K562 (cell line): ENCODE measurements around the gene BTRC. TPM values are rescaled to one million over a fixed set of nuclear protein-coding genes. Genes with fewer than 3 reads are reported as not detected.
A peak's percentile ranks its signal among the peaks of the same experiment; 100 is the strongest.

ENCODE experiments used
- ATF1 ChIP-seq, 2 experiments: fragments of 450-650 bp in 1 of 2; IDR thresholded peaks; 2 replicates each; pipeline ENCODE4 v1.6.1; 2016; ENCODE audit warnings: missing compliant biosample characterization in 1 of 2, missing genetic modification characterization in 1 of 2
- CBFA2T3 ChIP-seq: fragments of 450-650 bp; IDR thresholded peaks from 2 replicates; pipeline ENCODE4 v1.6.1; 2017
- CHD4 ChIP-seq: fragments of 200-600 bp; sonication (generic); IDR thresholded peaks from 3 replicates; pipeline ENCODE4 v1.6.1; 2012; ENCODE audit warnings: low read depth, mild to moderate bottlenecking, mixed read lengths, low read length, inconsistent platforms; ENCODE audit not compliant: insufficient read depth, insufficient replicate concordance, poor library complexity, severe bottlenecking
- GATA2 ChIP-seq: sonication (generic); formaldehyde crosslinking; IDR thresholded peaks from 2 replicates; pipeline ENCODE4 v1.4.0; 2020; ENCODE audit warnings: mild to moderate bottlenecking, missing genetic modification reagents
- MYNN ChIP-seq, 2 experiments: sonication (generic); formaldehyde crosslinking in 1 of 2; IDR thresholded peaks; 2 replicates each; pipeline versions ENCODE4 v1.5.0 to v1.6.1; 2016 to 2020; ENCODE audit warnings: antibody characterized with exemption in 1 of 2, missing genetic modification reagents in 1 of 2
- NEUROD1 ChIP-seq: fragments of 150-350 bp; IDR thresholded peaks from 2 replicates; pipeline ENCODE4 v1.6.1; 2014; ENCODE audit warnings: borderline replicate concordance, low read length, low read depth; ENCODE audit not compliant: partially characterized antibody
- PHB2 ChIP-seq: fragments of 450-650 bp; IDR thresholded peaks from 2 replicates; pipeline ENCODE4 v1.6.1; 2017; ENCODE audit warnings: low read depth
- PML ChIP-seq: IDR thresholded peaks from 2 replicates; pipeline ENCODE4 v1.6.1; 2012; ENCODE audit warnings: low read length, inconsistent platforms
- RCOR1 ChIP-seq, 2 experiments: IDR thresholded peaks; 2 replicates each; pipeline ENCODE4 v1.6.1; 2012; ENCODE audit warnings: low read depth in 2 of 2, low read length in 2 of 2, borderline replicate concordance in 1 of 2, improper control_type of control experiment in 1 of 2
- SMAD1 ChIP-seq: fragments of 150-350 bp; IDR thresholded peaks from 2 replicates; pipeline ENCODE4 v1.6.1; 2014; ENCODE audit warnings: low read length, low read depth; ENCODE audit not compliant: partially characterized antibody
- SMARCA4 ChIP-seq: fragments of 450-650 bp; IDR thresholded peaks from 2 replicates; pipeline ENCODE4 v1.6.1; 2016
- STAT5A ChIP-seq: IDR thresholded peaks from 2 replicates; pipeline ENCODE4 v1.6.1; 2012; ENCODE audit warnings: low read length, inconsistent platforms, borderline replicate concordance
- TEAD2 ChIP-seq: fragments of 450-650 bp; IDR thresholded peaks from 2 replicates; pipeline ENCODE4 v1.6.1; 2016; ENCODE audit warnings: missing genetic modification characterization, control low read depth, missing compliant biosample characterization
- ZFPM2 ChIP-seq: fragments of 250-450 bp; sonication (Bioruptor Pico); IDR thresholded peaks from 2 replicates; pipeline ENCODE4 v1.5.1; 2022; ENCODE audit warnings: mild to moderate bottlenecking
- polyA plus RNA-seq, 8 experiments: library from polyadenylated mRNA; depleted of rRNA in 4 of 8; stranded (reverse) in 5 of 8; unstranded in 3 of 8; fragments of >200 nt; fragmentation: Nextera tagmentation in 2 of 8; fragmentation: Illumina TruSeq in 1 of 8; extraction: Ambion mirVana in 2 of 8; extraction: Trizol in 1 of 8; gene quantifications; 2 replicates each; pipeline versions ENCODE4 v1.2.1 to v1.2.3, GENCODE V29; 2011 to 2014; ENCODE audit warnings: inconsistent platforms in 1 of 8, missing spikeins in 1 of 8
- total RNA-seq, 7 experiments: library from RNA; depleted of rRNA in 6 of 7; stranded (reverse); fragments of >200 nt in 6 of 7; fragmentation: Illumina TruSeq in 2 of 7; extraction: Trizol in 2 of 7; gene quantifications; 2 replicates each; pipeline versions ENCODE4 v1.2.1 to v1.2.3, GENCODE V29; 2011 to 2021; ENCODE audit warnings: low replicate concordance in 1 of 7
- TF ChIP-seq, protein P1 (sequence below): fragments of 250-450 bp; sonication (Bioruptor Pico); IDR thresholded peaks from 2 replicates; pipeline ENCODE4 v1.8.0; 2022; ENCODE audit warnings: moderate library complexity, mild to moderate bottlenecking, inconsistent platforms
- TF ChIP-seq, protein P2 (sequence below): fragments of 450-650 bp; IDR thresholded peaks from 2 replicates; pipeline ENCODE4 v1.6.1; 2016; ENCODE audit warnings: mild to moderate bottlenecking
- TF ChIP-seq, protein P3 (sequence below), 2 experiments: IDR thresholded peaks; 2 replicates each; pipeline ENCODE4 v1.6.1; 2012; ENCODE audit warnings: improper control_type of control experiment in 2 of 2, low read depth in 2 of 2, low read length in 2 of 2, borderline replicate concordance in 1 of 2
- TF ChIP-seq, protein P4 (sequence below): sonication (generic); formaldehyde crosslinking; IDR thresholded peaks from 2 replicates; pipeline ENCODE4 v1.4.0; 2020; ENCODE audit warnings: mild to moderate bottlenecking, missing genetic modification reagents
- TF ChIP-seq, protein P5 (sequence below): fragments of 450-650 bp; IDR thresholded peaks from 2 replicates; pipeline ENCODE4 v1.6.1; 2016

BTRC gene
- total and polyA plus RNA-seq, 9 of the 15 experiments (the other 6 are each of a cell fraction or from before 2014, with no cell fraction given), result 1.6 to 15.4 (median 7.0) TPM

DNA sequence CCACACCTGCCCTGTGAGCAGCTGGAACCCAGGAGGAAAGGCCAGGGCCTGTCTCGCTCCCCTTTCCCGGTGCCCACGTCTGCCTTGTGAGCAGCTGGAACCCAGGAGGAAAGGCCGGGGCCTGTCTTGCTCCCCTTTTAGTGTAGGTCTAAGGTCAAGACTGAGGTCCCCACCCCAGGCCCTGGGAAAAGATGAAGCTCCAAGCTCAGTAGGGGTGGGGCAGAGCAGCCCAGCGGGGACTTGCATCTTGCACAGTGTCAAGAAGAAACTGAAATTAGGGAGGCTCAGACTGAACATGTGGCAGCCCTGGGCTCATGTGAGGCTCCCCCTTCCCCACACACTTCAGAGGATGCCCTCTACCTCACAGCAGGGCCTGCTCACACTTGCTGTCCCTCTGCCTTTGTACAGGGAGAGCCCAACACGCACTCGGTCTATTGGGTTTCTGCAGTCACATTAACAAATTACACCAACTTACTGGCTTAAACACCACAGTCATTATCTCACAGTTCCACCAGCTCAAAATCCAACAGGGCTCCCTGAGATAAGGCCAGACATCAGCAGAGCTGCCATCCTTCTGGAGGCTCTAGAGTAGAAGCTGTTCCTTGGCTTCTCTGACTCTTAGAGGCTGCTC lies 221.7 kb downstream of the BTRC start (continued):
- 0 out of 2 replicates have a peak, but pooled peaks have one; percentile 35 for TF ChIP-seq MYNN (IDR thresholded peaks at IDR 0.05)
- no peak for TF ChIP-seq MYNN (CRISPR knock-in tag; IDR thresholded peaks at IDR 0.05)
- TF ChIP-seq PML, result peak; percentile 93
- TF ChIP-seq, protein P1, sequence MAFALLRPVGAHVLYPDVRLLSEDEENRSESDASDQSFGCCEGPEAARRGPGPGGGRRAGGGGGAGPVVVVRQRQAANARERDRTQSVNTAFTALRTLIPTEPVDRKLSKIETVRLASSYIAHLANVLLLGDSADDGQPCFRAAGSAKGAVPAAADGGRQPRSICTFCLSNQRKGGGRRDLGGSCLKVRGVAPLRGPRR (CRISPR knock-in tag), result no peak
- TF ChIP-seq ATF1 (CRISPR knock-in tag; IDR thresholded peaks at IDR 0.05), result no peak
- TF ChIP-seq ATF1 (tag; IDR thresholded peaks at IDR 0.05), result 0 out of 2 replicates have a peak, but pooled peaks have one; percentile 18
- peak; percentile 97 for TF ChIP-seq CBFA2T3
- no peak for TF ChIP-seq ZFPM2 (CRISPR knock-in tag)
- TF ChIP-seq, protein P2, sequence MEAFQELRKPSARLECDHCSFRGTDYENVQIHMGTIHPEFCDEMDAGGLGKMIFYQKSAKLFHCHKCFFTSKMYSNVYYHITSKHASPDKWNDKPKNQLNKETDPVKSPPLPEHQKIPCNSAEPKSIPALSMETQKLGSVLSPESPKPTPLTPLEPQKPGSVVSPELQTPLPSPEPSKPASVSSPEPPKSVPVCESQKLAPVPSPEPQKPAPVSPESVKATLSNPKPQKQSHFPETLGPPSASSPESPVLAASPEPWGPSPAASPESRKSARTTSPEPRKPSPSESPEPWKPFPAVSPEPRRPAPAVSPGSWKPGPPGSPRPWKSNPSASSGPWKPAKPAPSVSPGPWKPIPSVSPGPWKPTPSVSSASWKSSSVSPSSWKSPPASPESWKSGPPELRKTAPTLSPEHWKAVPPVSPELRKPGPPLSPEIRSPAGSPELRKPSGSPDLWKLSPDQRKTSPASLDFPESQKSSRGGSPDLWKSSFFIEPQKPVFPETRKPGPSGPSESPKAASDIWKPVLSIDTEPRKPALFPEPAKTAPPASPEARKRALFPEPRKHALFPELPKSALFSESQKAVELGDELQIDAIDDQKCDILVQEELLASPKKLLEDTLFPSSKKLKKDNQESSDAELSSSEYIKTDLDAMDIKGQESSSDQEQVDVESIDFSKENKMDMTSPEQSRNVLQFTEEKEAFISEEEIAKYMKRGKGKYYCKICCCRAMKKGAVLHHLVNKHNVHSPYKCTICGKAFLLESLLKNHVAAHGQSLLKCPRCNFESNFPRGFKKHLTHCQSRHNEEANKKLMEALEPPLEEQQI, result peak; percentile 27; the same call in 1 of the 2 replicates
- TF ChIP-seq NEUROD1, result peak; percentile 56
- TF ChIP-seq, protein P3, sequence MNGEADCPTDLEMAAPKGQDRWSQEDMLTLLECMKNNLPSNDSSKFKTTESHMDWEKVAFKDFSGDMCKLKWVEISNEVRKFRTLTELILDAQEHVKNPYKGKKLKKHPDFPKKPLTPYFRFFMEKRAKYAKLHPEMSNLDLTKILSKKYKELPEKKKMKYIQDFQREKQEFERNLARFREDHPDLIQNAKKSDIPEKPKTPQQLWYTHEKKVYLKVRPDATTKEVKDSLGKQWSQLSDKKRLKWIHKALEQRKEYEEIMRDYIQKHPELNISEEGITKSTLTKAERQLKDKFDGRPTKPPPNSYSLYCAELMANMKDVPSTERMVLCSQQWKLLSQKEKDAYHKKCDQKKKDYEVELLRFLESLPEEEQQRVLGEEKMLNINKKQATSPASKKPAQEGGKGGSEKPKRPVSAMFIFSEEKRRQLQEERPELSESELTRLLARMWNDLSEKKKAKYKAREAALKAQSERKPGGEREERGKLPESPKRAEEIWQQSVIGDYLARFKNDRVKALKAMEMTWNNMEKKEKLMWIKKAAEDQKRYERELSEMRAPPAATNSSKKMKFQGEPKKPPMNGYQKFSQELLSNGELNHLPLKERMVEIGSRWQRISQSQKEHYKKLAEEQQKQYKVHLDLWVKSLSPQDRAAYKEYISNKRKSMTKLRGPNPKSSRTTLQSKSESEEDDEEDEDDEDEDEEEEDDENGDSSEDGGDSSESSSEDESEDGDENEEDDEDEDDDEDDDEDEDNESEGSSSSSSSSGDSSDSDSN (IDR thresholded peaks at IDR 0.05; ENCODE audit: borderline replicate concordance in 1 of 2, low read depth in 2 of 2, low read length in 2 of 2), result 0 out of 4 replicates have a peak, but pooled peaks of 1 of the 2 experiments have one; percentile 23
- peak; percentile 92 for TF ChIP-seq SMARCA4
- no peak for TF ChIP-seq CHD4
- peak; percentile 78 for TF ChIP-seq PHB2
- TF ChIP-seq, protein P4, sequence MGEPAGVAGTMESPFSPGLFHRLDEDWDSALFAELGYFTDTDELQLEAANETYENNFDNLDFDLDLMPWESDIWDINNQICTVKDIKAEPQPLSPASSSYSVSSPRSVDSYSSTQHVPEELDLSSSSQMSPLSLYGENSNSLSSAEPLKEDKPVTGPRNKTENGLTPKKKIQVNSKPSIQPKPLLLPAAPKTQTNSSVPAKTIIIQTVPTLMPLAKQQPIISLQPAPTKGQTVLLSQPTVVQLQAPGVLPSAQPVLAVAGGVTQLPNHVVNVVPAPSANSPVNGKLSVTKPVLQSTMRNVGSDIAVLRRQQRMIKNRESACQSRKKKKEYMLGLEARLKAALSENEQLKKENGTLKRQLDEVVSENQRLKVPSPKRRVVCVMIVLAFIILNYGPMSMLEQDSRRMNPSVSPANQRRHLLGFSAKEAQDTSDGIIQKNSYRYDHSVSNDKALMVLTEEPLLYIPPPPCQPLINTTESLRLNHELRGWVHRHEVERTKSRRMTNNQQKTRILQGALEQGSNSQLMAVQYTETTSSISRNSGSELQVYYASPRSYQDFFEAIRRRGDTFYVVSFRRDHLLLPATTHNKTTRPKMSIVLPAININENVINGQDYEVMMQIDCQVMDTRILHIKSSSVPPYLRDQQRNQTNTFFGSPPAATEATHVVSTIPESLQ, result no peak
- peak; percentile 88 for TF ChIP-seq STAT5A
- peak; percentile 92 for TF ChIP-seq GATA2 (CRISPR knock-in tag)
- no peak for TF ChIP-seq TEAD2 (tag)
- TF ChIP-seq RCOR1 (IDR thresholded peaks at IDR 0.05; ENCODE audit: borderline replicate concordance in 1 of 2, low read depth in 2 of 2, low read length in 2 of 2), result peak in 1 of 2 experiments; percentile 49; a peak in 1 of 4 replicates
- TF ChIP-seq, protein P5, sequence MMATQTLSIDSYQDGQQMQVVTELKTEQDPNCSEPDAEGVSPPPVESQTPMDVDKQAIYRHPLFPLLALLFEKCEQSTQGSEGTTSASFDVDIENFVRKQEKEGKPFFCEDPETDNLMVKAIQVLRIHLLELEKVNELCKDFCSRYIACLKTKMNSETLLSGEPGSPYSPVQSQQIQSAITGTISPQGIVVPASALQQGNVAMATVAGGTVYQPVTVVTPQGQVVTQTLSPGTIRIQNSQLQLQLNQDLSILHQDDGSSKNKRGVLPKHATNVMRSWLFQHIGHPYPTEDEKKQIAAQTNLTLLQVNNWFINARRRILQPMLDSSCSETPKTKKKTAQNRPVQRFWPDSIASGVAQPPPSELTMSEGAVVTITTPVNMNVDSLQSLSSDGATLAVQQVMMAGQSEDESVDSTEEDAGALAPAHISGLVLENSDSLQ, result peak; percentile 35
- TF ChIP-seq SMAD1, result peak; percentile 62
